Mucosa of descending colon (tissue), 3 donors: Measurements from ENCODE around the gene SULF2. TPM values are rescaled to one million over a fixed set of nuclear protein-coding genes. Genes with fewer than 3 reads are reported as not detected.

Experiments used
- ATAC-seq: fragments of 200-7000 bp; cut with Tn5 transposase; one replicate; pipeline ENCODE4 v1.9.1; 2020; ENCODE audit warnings: mild to moderate bottlenecking, moderate library complexity
- DNase-seq, 3 donors: peaks; one replicate each; pipeline ENCODE4 v3.0.0-alpha.2; 2020
- H3K36me3 ChIP-seq: fragments of 200-600 bp; one replicate; pipeline ENCODE4 v1.8.0; 2021; ENCODE audit warnings: low read depth, mild to moderate bottlenecking
- H3K4me1 ChIP-seq: fragments of 200-600 bp; one replicate; pipeline ENCODE4 v1.8.0; 2021; ENCODE audit warnings: low read depth, mild to moderate bottlenecking
- H3K4me3 ChIP-seq: fragments of 200-600 bp; one replicate; pipeline ENCODE4 v1.8.0; 2021; ENCODE audit warnings: mild to moderate bottlenecking
- H3K9me3 ChIP-seq: fragments of 200-600 bp; one replicate; pipeline ENCODE4 v1.8.0; 2021; ENCODE audit warnings: mild to moderate bottlenecking
- intact Hi-C, 2 donors: fragments of 100-400 bp; cut with DNase I in 1 of 2; cut with micrococcal nuclease in 1 of 2; formaldehyde crosslinking; loops; one replicate each; pipeline versions ENCODE4 v1.11.0 to v1.11.1; 2022; cut with DNase I, micrococcal nuclease
- total RNA-seq, 3 donors: library from RNA; stranded (reverse); fragmentation: NEBNext Ultra II Directional in 2 of 3; extraction: Animal tissue kit (Norgen Biotek cat#: 25700) in 2 of 3; gene quantifications; one replicate each; pipeline versions ENCODE4 v1.2.1 to v1.2.4, GENCODE V29; 2021 to 2023
- TF ChIP-seq, protein P1 (sequence below): fragments of 200-600 bp; IDR thresholded peaks from one replicate; pipeline ENCODE4 v1.8.0; 2022; ENCODE audit warnings: antibody characterized with exemption, mild to moderate bottlenecking
- donor health status: DM: no; HTN: no; CAD: no; lungs with moderate emphysema.
- donor health status: DM: no; HTN: no; CAD: no.
- donor health status: DM: no; HTN: yes; CAD: no.

SULF2 gene
- total RNA-seq, 3 donors from 2014 or later, result 102 to 181 (median 144) TPM

GRCh38 chr20:47694021-47694818 is 91.1 kb downstream of the SULF2 start:
- Histone ChIP-seq H3K4me3 (no peak overlapping the region), H3K9me3 (peaks cover 15% of the 10 kb centered on the region), H3K4me1 (no peaks in the 10 kb centered on the region), H3K36me3 (no peaks in the 10 kb centered on the region)
- intact Hi-C loops, result no loop called here
- TF ChIP-seq, protein P1, sequence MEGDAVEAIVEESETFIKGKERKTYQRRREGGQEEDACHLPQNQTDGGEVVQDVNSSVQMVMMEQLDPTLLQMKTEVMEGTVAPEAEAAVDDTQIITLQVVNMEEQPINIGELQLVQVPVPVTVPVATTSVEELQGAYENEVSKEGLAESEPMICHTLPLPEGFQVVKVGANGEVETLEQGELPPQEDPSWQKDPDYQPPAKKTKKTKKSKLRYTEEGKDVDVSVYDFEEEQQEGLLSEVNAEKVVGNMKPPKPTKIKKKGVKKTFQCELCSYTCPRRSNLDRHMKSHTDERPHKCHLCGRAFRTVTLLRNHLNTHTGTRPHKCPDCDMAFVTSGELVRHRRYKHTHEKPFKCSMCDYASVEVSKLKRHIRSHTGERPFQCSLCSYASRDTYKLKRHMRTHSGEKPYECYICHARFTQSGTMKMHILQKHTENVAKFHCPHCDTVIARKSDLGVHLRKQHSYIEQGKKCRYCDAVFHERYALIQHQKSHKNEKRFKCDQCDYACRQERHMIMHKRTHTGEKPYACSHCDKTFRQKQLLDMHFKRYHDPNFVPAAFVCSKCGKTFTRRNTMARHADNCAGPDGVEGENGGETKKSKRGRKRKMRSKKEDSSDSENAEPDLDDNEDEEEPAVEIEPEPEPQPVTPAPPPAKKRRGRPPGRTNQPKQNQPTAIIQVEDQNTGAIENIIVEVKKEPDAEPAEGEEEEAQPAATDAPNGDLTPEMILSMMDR, result no peak
- ATAC-seq (no peak), DNase-seq (no peak)

DNA sequence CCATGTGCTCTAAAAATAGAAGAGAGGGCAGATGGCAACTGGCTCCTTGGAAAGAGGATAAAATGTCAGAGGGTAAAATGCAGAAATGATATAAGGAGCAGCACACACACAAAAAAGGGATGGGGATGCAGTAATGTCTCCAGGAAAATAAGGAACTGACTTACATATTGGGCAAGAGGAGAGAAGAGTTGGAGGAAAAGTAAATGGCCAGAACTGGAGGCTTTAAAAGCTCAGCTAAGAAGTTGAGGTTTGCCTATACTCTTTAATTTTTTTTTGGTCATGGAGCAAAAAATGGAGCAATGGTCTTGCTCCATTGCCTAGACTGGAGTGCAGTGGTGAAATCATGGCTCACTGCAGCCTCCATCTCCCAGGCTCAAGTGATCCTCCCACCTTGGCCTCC is 93.7 kb downstream of the SULF2 start:
- H3K4me1 ChIP-seq, result no peaks in the 10 kb centered on the region
- H3K36me3 ChIP-seq, result no peaks in the 10 kb centered on the region
- intact Hi-C loops, result no loop called here
- peaks cover 15% of the 10 kb centered on the region for H3K9me3 ChIP-seq
- no peak for DNase-seq
- TF ChIP-seq, protein P1, result no peak
- H3K4me3 ChIP-seq, result no peak overlapping the region
- no peak for ATAC-seq

DNA sequence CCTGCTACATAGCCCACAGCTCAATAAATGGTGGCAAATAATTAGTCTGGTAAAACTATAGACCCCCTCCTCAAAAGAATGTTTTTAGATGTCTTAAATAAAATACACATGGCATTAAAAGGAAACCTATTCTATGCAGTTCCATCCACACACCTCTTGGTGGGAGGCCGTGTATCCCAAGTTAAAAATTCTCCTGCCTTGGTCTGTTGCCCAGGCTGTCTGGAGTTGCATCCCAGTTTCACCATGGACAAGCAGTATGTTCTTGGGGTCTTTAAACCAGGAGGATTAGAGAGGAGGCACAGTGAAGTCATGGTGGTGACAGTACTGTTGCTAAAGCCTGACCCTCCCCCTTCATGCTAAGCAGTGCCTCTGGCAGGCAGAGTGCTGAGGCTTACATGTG is 95.5 kb downstream of the SULF2 start:
- H3K9me3 ChIP-seq, result peaks cover 15% of the 10 kb centered on the region
- H3K4me1 ChIP-seq, result no peaks in the 10 kb centered on the region
- ATAC-seq (no peak), DNase-seq (no peak)
- no peaks in the 10 kb centered on the region for H3K36me3 ChIP-seq
- intact Hi-C loops, result no loop called here
- no peak overlapping the region for H3K4me3 ChIP-seq
- TF ChIP-seq, protein P1, result no peak

- Histone ChIP-seq H3K36me3 (no peaks in the 10 kb centered on the region), H3K4me1 (no peaks in the 10 kb centered on the region), H3K4me3 (no peak overlapping the region), H3K9me3 (peaks cover 15% of the 10 kb centered on the region)
- intact Hi-C loops, result no loop called here
- no peak for ATAC-seq
- DNase-seq, result no peak
- TF ChIP-seq, protein P1, result no peak
These were observed 96.6 kb downstream of the SULF2 start for GRCh38 chr20:47688385-47689381.

- DNase-seq (no peak), ATAC-seq (no peak)
- intact Hi-C loops, result no loop called here
- Histone ChIP-seq H3K4me3 (no peak overlapping the region), H3K4me1 (no peaks in the 10 kb centered on the region), H3K36me3 (no peaks in the 10 kb centered on the region), H3K9me3 (peaks cover 12% of the 10 kb centered on the region)
- TF ChIP-seq, protein P1, result no peak
These were observed 97.9 kb downstream of the SULF2 start for GRCh38 chr20:47687095-47687987.
